HCT116 (cell line): ENCODE results near the gene CLEC14A. TPM values are rescaled to one million over a fixed set of nuclear protein-coding genes. Genes with fewer than 3 reads are reported as not detected.

Source experiments
- ATAC-seq: fragments of 200-7000 bp; cut with Tn5 transposase; 2 replicates; pipeline ENCODE4 v1.9.1; 2020; ENCODE audit warnings: mild to moderate bottlenecking, moderate library complexity
- BruUV-seq: library from RNA; stranded (reverse); fragments of 400-500 nt; replicated peaks from 2 replicates; lab custom pipeline; 2021; lab: Mats Ljungman, UMichigan
- CTCF ChIA-PET: fragments of 300-600 bp; sonication (Branson Sonifier 250); formaldehyde crosslinking; loops from one replicate; lab custom pipeline; 2021; ENCODE audit warnings: antibody characterized with exemption; lab: Charles Lee
- POLR2A ChIA-PET: fragments of 300-600, 350-600 bp; sonication (Branson Sonifier 250); formaldehyde crosslinking; loops from one replicate; lab custom pipeline; 2021; ENCODE audit warnings: antibody characterized with exemption; lab: Charles Lee
- RAD21 ChIA-PET, 2 experiments: fragments of 300-600 bp; sonication (Branson Sonifier 250); formaldehyde crosslinking; loops; one replicate each; lab custom pipeline; 2023; ENCODE audit warnings: low total read pairs in 2 of 2; ENCODE audit not compliant: uncharacterized antibody in 2 of 2, unreplicated experiment in 2 of 2, low non-redundant PET in 1 of 2; lab: Charles Lee
- DNase-seq: peaks from one replicate; pipeline ENCODE4 v3.0.0-alpha.2; 2010; ENCODE audit warnings: low read depth, low spot score
- H2AFZ ChIP-seq: fragments of 200-600 bp; shearing (Covaris generic), sonication (generic); 2 replicates; pipeline ENCODE4 v1.6.1; 2017; ENCODE audit warnings: low read depth, mixed run types, mixed read lengths, antibody characterized with exemption, low read length; ENCODE audit not compliant: poor library complexity, severe bottlenecking
- H3K27ac ChIP-seq: 2 replicates; pipeline ENCODE4 v1.5.1; 2012; ENCODE audit warnings: low read depth, low read length
- H3K27me3 ChIP-seq: fragments of 200-600 bp; sonication (generic); 2 replicates; pipeline ENCODE4 v1.6.1; 2016; ENCODE audit warnings: mixed run types, low read length, mixed read lengths; ENCODE audit not compliant: insufficient read depth
- H3K36me3 ChIP-seq, 2 experiments: fragments of 200-500 bp in 1 of 2; fragments of 200-600 bp in 1 of 2; sonication (Bioruptor generic) in 1 of 2; sonication (generic) in 1 of 2; 2 replicates each; pipeline versions ENCODE4 v1.5.1 to v1.6.1; 2014 to 2016; ENCODE audit warnings: low read length in 2 of 2, inconsistent platforms in 1 of 2, mixed read lengths in 1 of 2, mixed run types in 1 of 2; ENCODE audit not compliant: insufficient read depth in 2 of 2, control insufficient read depth in 1 of 2
- H3K4me1 ChIP-seq, 2 experiments: fragments of 200-600 bp in 1 of 2; sonication (generic) in 1 of 2; 2 replicates each; pipeline versions ENCODE4 v1.5.1 to v1.6.1; 2012 to 2017; ENCODE audit warnings: low read length in 2 of 2, inconsistent platforms in 1 of 2, mild to moderate bottlenecking in 1 of 2, mixed read lengths in 1 of 2, mixed run types in 1 of 2, moderate library complexity in 1 of 2; ENCODE audit not compliant: insufficient read depth in 2 of 2, control insufficient read depth in 1 of 2
- H3K4me2 ChIP-seq: fragments of 200-600 bp; sonication (generic); 2 replicates; pipeline ENCODE4 v1.6.1; 2017; ENCODE audit warnings: mixed run types, low read length, mixed read lengths
- H3K4me3 ChIP-seq, 2 experiments: fragments of 200-600 bp in 1 of 2; sonication (generic) in 1 of 2; replicated peaks in 1 of 2; 2 replicates each; pipeline ENCODE4 v1.5.1; 2011 to 2016; ENCODE audit warnings: low read length in 2 of 2, control low read depth in 1 of 2, low read depth in 1 of 2, mild to moderate bottlenecking in 1 of 2, mixed read lengths in 1 of 2, mixed run types in 1 of 2
- H3K79me2 ChIP-seq: fragments of 200-600 bp; sonication (generic); 2 replicates; pipeline ENCODE4 v1.6.1; 2017; ENCODE audit warnings: mild to moderate bottlenecking, mixed run types, low read length, moderate library complexity, mixed read lengths; ENCODE audit not compliant: insufficient read depth
- H3K9ac ChIP-seq: fragments of 200-600 bp; sonication (generic); 2 replicates; pipeline ENCODE4 v1.6.1; 2016; ENCODE audit warnings: low read length, mixed read lengths
- H3K9me2 ChIP-seq: fragments of 200-600 bp; sonication (generic), shearing (Covaris generic); 2 replicates; pipeline ENCODE4 v1.6.1; 2017; ENCODE audit warnings: mixed run types, mild to moderate bottlenecking, moderate library complexity; ENCODE audit not compliant: insufficient read depth
- H3K9me3 ChIP-seq, 2 experiments: fragments of 200-500 bp in 1 of 2; fragments of 200-600 bp in 1 of 2; sonication (Bioruptor generic) in 1 of 2; sonication (generic) in 1 of 2; 2 replicates each; pipeline ENCODE4 v1.6.1; 2014 to 2017; ENCODE audit warnings: low read length in 2 of 2, mixed read lengths in 2 of 2, inconsistent platforms in 1 of 2, low read depth in 1 of 2, mild to moderate bottlenecking in 1 of 2, mixed run types in 1 of 2, moderate library complexity in 1 of 2; ENCODE audit not compliant: control insufficient read depth in 1 of 2, insufficient read depth in 1 of 2
- H4K20me1 ChIP-seq: fragments of 200-600 bp; sonication (generic), shearing (Covaris generic); 2 replicates; pipeline ENCODE4 v1.6.1; 2017; ENCODE audit warnings: mixed run types, mild to moderate bottlenecking, moderate library complexity; ENCODE audit not compliant: insufficient read depth
- EZH2 ChIP-seq: fragments of 200-600 bp; sonication (generic); IDR thresholded peaks from 2 replicates; pipeline ENCODE4 v1.6.1; 2017; ENCODE audit warnings: antibody characterized with exemption, mixed run types
- EZH2phosphoT487 ChIP-seq: fragments of 200-600 bp; IDR thresholded peaks from 2 replicates; pipeline ENCODE4 v1.6.1; 2018; ENCODE audit warnings: antibody characterized with exemption, borderline replicate concordance
- YY1 ChIP-seq: IDR thresholded peaks from 2 replicates; pipeline ENCODE4 v1.6.1; 2011; ENCODE audit warnings: low read length, low read depth, moderate library complexity, mild to moderate bottlenecking; ENCODE audit not compliant: insufficient replicate concordance; ENCODE audit errors: extremely low read depth
- intact Hi-C: fragments of 100-400 bp; cut with micrococcal nuclease; formaldehyde crosslinking; loops from 2 replicates; pipeline ENCODE4 v1.10.0; 2022
- total RNA-seq: library from RNA; stranded (reverse); gene quantifications from one replicate; pipeline ENCODE4 v1.2.1, GENCODE V29; 2021; ENCODE audit not compliant: unreplicated experiment
- TF ChIP-seq, protein P1 (sequence below): IDR thresholded peaks from 2 replicates; pipeline ENCODE4 v1.6.1; 2011; ENCODE audit warnings: mild to moderate bottlenecking, low read length, moderate library complexity; ENCODE audit not compliant: insufficient replicate concordance; ENCODE audit errors: extremely low read depth
- TF ChIP-seq, protein P2 (sequence below): IDR thresholded peaks from 2 replicates; pipeline ENCODE4 v1.6.1; 2012; ENCODE audit warnings: low read depth
- TF ChIP-seq, protein P3 (sequence below): IDR thresholded peaks from 2 replicates; pipeline ENCODE4 v1.6.1; 2012

Gene CLEC14A
- total RNA-seq, 1 experiment from 2014 or later: 0.10 TPM

DNA sequence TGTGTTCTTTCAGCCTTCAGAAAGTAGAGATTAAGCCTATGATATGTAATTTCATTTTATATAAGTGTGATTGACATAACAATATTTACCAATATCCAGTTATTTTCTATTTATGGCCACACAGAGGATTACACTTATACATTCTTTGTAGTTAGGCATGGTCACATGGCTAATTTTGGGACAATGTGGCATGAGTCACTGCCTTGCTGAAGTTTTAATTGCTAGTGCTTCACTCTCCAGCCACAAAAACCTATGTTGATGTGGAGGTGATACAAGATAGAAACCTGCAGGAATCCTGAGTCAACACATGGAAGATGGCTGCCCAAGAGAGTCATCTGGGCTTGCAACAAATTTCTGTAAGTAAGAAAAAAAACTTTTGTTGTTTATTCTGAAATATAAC is 17.0 kb downstream of the CLEC14A start (continued):
- TF ChIP-seq, protein P1, sequence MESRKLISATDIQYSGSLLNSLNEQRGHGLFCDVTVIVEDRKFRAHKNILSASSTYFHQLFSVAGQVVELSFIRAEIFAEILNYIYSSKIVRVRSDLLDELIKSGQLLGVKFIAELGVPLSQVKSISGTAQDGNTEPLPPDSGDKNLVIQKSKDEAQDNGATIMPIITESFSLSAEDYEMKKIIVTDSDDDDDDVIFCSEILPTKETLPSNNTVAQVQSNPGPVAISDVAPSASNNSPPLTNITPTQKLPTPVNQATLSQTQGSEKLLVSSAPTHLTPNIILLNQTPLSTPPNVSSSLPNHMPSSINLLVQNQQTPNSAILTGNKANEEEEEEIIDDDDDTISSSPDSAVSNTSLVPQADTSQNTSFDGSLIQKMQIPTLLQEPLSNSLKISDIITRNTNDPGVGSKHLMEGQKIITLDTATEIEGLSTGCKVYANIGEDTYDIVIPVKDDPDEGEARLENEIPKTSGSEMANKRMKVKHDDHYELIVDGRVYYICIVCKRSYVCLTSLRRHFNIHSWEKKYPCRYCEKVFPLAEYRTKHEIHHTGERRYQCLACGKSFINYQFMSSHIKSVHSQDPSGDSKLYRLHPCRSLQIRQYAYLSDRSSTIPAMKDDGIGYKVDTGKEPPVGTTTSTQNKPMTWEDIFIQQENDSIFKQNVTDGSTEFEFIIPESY: no peak

DNA sequence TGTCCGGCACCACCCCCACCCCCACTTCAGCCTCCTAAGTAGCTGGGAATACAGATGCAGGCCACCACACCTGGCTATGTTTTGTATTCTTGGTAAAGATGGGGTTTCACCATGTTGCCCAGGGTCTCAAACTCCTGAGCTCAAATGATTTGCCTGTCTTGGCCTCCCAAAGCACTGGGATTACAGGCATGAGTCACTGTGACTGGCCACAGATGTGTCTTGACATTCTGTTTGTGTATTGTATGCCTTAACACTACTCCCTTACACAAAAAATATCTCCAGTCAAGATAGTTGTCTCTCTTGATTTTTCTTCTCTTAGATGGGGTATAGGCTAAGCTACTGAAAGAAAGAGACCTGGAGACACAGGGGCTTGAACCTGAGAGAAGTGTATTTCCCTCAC is 17.6 kb downstream of the CLEC14A start:
- H2AFZ ChIP-seq: no peak overlapping the region
- H3K4me1 ChIP-seq: no peaks in the 10 kb centered on the region
- CTCF ChIA-PET: no interaction called here
- no peaks in the 10 kb centered on the region for H3K36me3 ChIP-seq
- no peak overlapping the region for H3K4me2 ChIP-seq
- intact Hi-C loops: no loop called here
- no peak for DNase-seq
- H3K9me3 ChIP-seq: no peaks in the 10 kb centered on the region; a peak in 1 of 4 replicates
- no TSS peak for BruUV-seq
- RAD21 ChIA-PET: no interaction called here
- ATAC-seq: no peak
- no peak overlapping the region for H3K4me3 ChIP-seq
- H3K79me2 ChIP-seq: no peaks in the 10 kb centered on the region
- TF ChIP-seq EZH2 (no peak), EZH2phosphoT487 (no peak), YY1 (no peak)
- TF ChIP-seq, protein P2, sequence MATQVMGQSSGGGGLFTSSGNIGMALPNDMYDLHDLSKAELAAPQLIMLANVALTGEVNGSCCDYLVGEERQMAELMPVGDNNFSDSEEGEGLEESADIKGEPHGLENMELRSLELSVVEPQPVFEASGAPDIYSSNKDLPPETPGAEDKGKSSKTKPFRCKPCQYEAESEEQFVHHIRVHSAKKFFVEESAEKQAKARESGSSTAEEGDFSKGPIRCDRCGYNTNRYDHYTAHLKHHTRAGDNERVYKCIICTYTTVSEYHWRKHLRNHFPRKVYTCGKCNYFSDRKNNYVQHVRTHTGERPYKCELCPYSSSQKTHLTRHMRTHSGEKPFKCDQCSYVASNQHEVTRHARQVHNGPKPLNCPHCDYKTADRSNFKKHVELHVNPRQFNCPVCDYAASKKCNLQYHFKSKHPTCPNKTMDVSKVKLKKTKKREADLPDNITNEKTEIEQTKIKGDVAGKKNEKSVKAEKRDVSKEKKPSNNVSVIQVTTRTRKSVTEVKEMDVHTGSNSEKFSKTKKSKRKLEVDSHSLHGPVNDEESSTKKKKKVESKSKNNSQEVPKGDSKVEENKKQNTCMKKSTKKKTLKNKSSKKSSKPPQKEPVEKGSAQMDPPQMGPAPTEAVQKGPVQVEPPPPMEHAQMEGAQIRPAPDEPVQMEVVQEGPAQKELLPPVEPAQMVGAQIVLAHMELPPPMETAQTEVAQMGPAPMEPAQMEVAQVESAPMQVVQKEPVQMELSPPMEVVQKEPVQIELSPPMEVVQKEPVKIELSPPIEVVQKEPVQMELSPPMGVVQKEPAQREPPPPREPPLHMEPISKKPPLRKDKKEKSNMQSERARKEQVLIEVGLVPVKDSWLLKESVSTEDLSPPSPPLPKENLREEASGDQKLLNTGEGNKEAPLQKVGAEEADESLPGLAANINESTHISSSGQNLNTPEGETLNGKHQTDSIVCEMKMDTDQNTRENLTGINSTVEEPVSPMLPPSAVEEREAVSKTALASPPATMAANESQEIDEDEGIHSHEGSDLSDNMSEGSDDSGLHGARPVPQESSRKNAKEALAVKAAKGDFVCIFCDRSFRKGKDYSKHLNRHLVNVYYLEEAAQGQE: no peak
- TF ChIP-seq, protein P3, sequence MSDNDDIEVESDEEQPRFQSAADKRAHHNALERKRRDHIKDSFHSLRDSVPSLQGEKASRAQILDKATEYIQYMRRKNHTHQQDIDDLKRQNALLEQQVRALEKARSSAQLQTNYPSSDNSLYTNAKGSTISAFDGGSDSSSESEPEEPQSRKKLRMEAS: no peak
- TF ChIP-seq, all 23 proteins: peak for 0
- Histone ChIP-seq H4K20me1 (no peaks in the 10 kb centered on the region), H3K9ac (no peak overlapping the region), H3K27me3 (no peaks in the 10 kb centered on the region), H3K9me2 (no peaks in the 10 kb centered on the region), H3K27ac (no peak overlapping the region)
- POLR2A ChIA-PET: no interaction called here
